MM.1S (cell line): ENCODE measurements around the gene PGAM2.

ENCODE experiments used
- DNase-seq: peaks from one replicate; pipeline ENCODE4 v3.0.0-alpha.2; 2015
- H2AFZ ChIP-seq: fragments of 300-600 bp; sonication (generic); 2 replicates; pipeline ENCODE4 v1.6.0; 2016; ENCODE audit warnings: antibody characterized with exemption, low read length
- H3F3A ChIP-seq: fragments of 300-600 bp; sonication (generic); 2 replicates; pipeline ENCODE4 v1.6.1; 2016; ENCODE audit warnings: mild to moderate bottlenecking, antibody characterized with exemption, low read length, moderate library complexity, mixed read lengths; ENCODE audit not compliant: insufficient read depth
- H3K27ac ChIP-seq: fragments of 300-600 bp; sonication (generic); 2 replicates; pipeline ENCODE4 v1.5.1; 2016; ENCODE audit warnings: mild to moderate bottlenecking, low read length
- H3K27me3 ChIP-seq: fragments of 300-600 bp; sonication (generic); replicated peaks from 2 replicates; pipeline ENCODE4 v1.6.0; 2016; ENCODE audit warnings: low read length; ENCODE audit not compliant: insufficient read depth
- H3K36me3 ChIP-seq: fragments of 300-600 bp; sonication (generic); replicated peaks from 2 replicates; pipeline ENCODE4 v1.6.1; 2016; ENCODE audit warnings: mild to moderate bottlenecking, low read length, mixed read lengths; ENCODE audit not compliant: insufficient read depth
- H3K4me1 ChIP-seq: fragments of 300-600 bp; sonication (generic); 2 replicates; pipeline ENCODE4 v1.6.1; 2016; ENCODE audit warnings: low read length, mixed read lengths
- H3K4me2 ChIP-seq: fragments of 300-600 bp; sonication (generic); 2 replicates; pipeline ENCODE4 v1.6.0; 2016; ENCODE audit warnings: low read depth, low read length
- H3K4me3 ChIP-seq: fragments of 300-600 bp; sonication (generic); 2 replicates; pipeline ENCODE4 v1.5.1; 2016; ENCODE audit warnings: low read length, mixed read lengths
- H3K79me2 ChIP-seq: fragments of 300-600 bp; sonication (generic); 2 replicates; pipeline ENCODE4 v1.6.1; 2016; ENCODE audit warnings: mixed run types, low read length, mixed read lengths
- H3K9ac ChIP-seq: fragments of 300-600 bp; sonication (generic); 2 replicates; pipeline ENCODE4 v1.6.1; 2016; ENCODE audit warnings: low read length, mixed read lengths
- H3K9me2 ChIP-seq: fragments of 300-600 bp; sonication (generic); replicated peaks from 2 replicates; pipeline ENCODE4 v1.6.1; 2016; ENCODE audit warnings: mild to moderate bottlenecking, low read length, mixed read lengths; ENCODE audit not compliant: insufficient read depth
- H3K9me3 ChIP-seq: fragments of 300-600 bp; sonication (generic); replicated peaks from 2 replicates; pipeline ENCODE4 v1.6.1; 2016; ENCODE audit warnings: mild to moderate bottlenecking, low read length, mixed read lengths; ENCODE audit not compliant: insufficient read depth
- H4K20me1 ChIP-seq: fragments of 300-600 bp; sonication (generic); 2 replicates; pipeline ENCODE4 v1.6.1; 2016; ENCODE audit warnings: mild to moderate bottlenecking, low read length, moderate library complexity, mixed read lengths; ENCODE audit not compliant: insufficient read depth
- EZH2 ChIP-seq: fragments of 300-600 bp; sonication (generic); optimal IDR thresholded peaks from 2 replicates; pipeline ENCODE3; 2017; ENCODE audit warnings: low read depth, mild to moderate bottlenecking, antibody characterized with exemption, low read length, mixed read lengths
- EZH2phosphoT487 ChIP-seq: fragments of 300-600 bp; sonication (generic); IDR thresholded peaks from 2 replicates; pipeline ENCODE4 v1.6.1; 2018; ENCODE audit warnings: antibody characterized with exemption, low read length
- TF ChIP-seq, protein P1 (sequence below): fragments of 300-600 bp; sonication (generic); IDR thresholded peaks from 2 replicates; pipeline ENCODE4 v1.5.1; 2016; ENCODE audit warnings: antibody characterized with exemption, low read length, mixed read lengths

Gene PGAM2

GRCh38 chr7:44107116-44107960, 42.0 kb upstream of the PGAM2 start:
- Histone ChIP-seq H3K27me3 (peaks cover 14% of the 10 kb centered on the region), H3K4me2 (no peak overlapping the region), H3K9me2 (no peaks in the 10 kb centered on the region), H3K4me3 (no peak overlapping the region), H3F3A (no peaks in the 10 kb centered on the region), H3K4me1 (no peaks in the 10 kb centered on the region), H2AFZ (no peak overlapping the region), H4K20me1 (no peaks in the 10 kb centered on the region), H3K9ac (no peak overlapping the region), H3K79me2 (no peaks in the 10 kb centered on the region), H3K9me3 (no peaks in the 10 kb centered on the region), H3K36me3 (no peaks in the 10 kb centered on the region), H3K27ac (no peak overlapping the region)
- TF ChIP-seq EZH2, result no peak
- TF ChIP-seq, protein P1, sequence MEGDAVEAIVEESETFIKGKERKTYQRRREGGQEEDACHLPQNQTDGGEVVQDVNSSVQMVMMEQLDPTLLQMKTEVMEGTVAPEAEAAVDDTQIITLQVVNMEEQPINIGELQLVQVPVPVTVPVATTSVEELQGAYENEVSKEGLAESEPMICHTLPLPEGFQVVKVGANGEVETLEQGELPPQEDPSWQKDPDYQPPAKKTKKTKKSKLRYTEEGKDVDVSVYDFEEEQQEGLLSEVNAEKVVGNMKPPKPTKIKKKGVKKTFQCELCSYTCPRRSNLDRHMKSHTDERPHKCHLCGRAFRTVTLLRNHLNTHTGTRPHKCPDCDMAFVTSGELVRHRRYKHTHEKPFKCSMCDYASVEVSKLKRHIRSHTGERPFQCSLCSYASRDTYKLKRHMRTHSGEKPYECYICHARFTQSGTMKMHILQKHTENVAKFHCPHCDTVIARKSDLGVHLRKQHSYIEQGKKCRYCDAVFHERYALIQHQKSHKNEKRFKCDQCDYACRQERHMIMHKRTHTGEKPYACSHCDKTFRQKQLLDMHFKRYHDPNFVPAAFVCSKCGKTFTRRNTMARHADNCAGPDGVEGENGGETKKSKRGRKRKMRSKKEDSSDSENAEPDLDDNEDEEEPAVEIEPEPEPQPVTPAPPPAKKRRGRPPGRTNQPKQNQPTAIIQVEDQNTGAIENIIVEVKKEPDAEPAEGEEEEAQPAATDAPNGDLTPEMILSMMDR, result no peak
- DNase-seq, result no peak

GRCh38 chr7:44106311-44107065, 41.1 kb upstream of the PGAM2 start:
- Histone ChIP-seq H3K9ac (no peak overlapping the region), H3K9me2 (no peaks in the 10 kb centered on the region), H3K9me3 (no peaks in the 10 kb centered on the region), H3K27me3 (peaks cover 14% of the 10 kb centered on the region), H4K20me1 (no peaks in the 10 kb centered on the region), H3K36me3 (no peaks in the 10 kb centered on the region), H3K27ac (no peak overlapping the region), H3K4me2 (no peak overlapping the region), H3K4me1 (no peaks in the 10 kb centered on the region), H2AFZ (no peak overlapping the region), H3K79me2 (no peaks in the 10 kb centered on the region), H3K4me3 (no peak overlapping the region), H3F3A (no peaks in the 10 kb centered on the region)
- TF ChIP-seq EZH2 (no peak), EZH2phosphoT487 (no peak)
- TF ChIP-seq, protein P1, result no peak
- DNase-seq, result no peak

GRCh38 chr7:44105832-44106231, 40.5 kb upstream of the PGAM2 start:
- DNase-seq, result no peak
- Histone ChIP-seq H3K36me3 (no peaks in the 10 kb centered on the region), H3K27ac (no peak overlapping the region), H3K79me2 (no peaks in the 10 kb centered on the region), H3K4me2 (no peak overlapping the region), H3K9me3 (no peaks in the 10 kb centered on the region), H3K4me1 (no peaks in the 10 kb centered on the region), H3K9ac (no peak overlapping the region), H3K9me2 (no peaks in the 10 kb centered on the region), H3K4me3 (no peak overlapping the region), H4K20me1 (no peaks in the 10 kb centered on the region), H3K27me3 (peaks cover 14% of the 10 kb centered on the region), H3F3A (no peaks in the 10 kb centered on the region), H2AFZ (no peak overlapping the region)
- no peak for TF ChIP-seq EZH2phosphoT487
- no peak for TF ChIP-seq EZH2
- TF ChIP-seq, protein P1, result no peak
